Stimulated activated CD4-positive, alpha-beta T cell treated with anti-CD3 and anti-CD28 coated beads, TNF-alpha, amount 100 ng/mL, for 1 hour (primary cell): ENCODE data around the gene SCAP.
A peak's percentile ranks its signal among the peaks of the same experiment; 100 is the strongest.

Experiments
- DNase-seq, 3 donors: peaks; one replicate each; pipeline ENCODE4 v3.0.0-alpha.2; 2020; ENCODE audit warnings: low read depth in 3 of 3, low spot score in 1 of 3

SCAP gene

GRCh38 chr3:47432673-47433072, 43.1 kb downstream of the SCAP start:
- no peak for DNase-seq

GRCh38 chr3:47431225-47431624, 44.5 kb downstream of the SCAP start:
- DNase-seq, result no peak

GRCh38 chr3:47430606-47431005, 45.1 kb downstream of the SCAP start:
- DNase-seq, result no peak

- DNase-seq, result no peak
Observed at GRCh38 chr3:47429476-47430270, 46.1 kb downstream of the SCAP start.

- no peak for DNase-seq
Observed at GRCh38 chr3:47428662-47429061, 47.1 kb downstream of the SCAP start.

GRCh38 chr3:47427866-47428265, 47.9 kb downstream of the SCAP start:
- no peak for DNase-seq

GRCh38 chr3:47425959-47426358, 49.8 kb downstream of the SCAP start:
- no peak for DNase-seq

GRCh38 chr3:47425383-47425778, 50.4 kb downstream of the SCAP start:
- DNase-seq, result no peak

- no peak for DNase-seq
Observed at GRCh38 chr3:47424434-47425382, 51.0 kb downstream of the SCAP start.

- no peak for DNase-seq
Observed at GRCh38 chr3:47423548-47424145, 52.1 kb downstream of the SCAP start.

- DNase-seq, result no peak
Observed at GRCh38 chr3:47422743-47423142, 53.0 kb downstream of the SCAP start.

- no peak for DNase-seq
Observed at GRCh38 chr3:47421741-47422649, 53.7 kb downstream of the SCAP start.

- peak; percentile 66 to 78 (median 73) for DNase-seq
Observed at GRCh38 chr3:47420511-47421484, 54.9 kb downstream of the SCAP start.

GRCh38 chr3:47420044-47420430, 55.7 kb downstream of the SCAP start:
- DNase-seq, result no peak

GRCh38 chr3:47419083-47420043, 56.4 kb downstream of the SCAP start:
- DNase-seq, result no peak

GRCh38 chr3:47418167-47419082, 57.3 kb downstream of the SCAP start:
- no peak for DNase-seq

GRCh38 chr3:47416041-47416440, 59.7 kb downstream of the SCAP start:
- no peak for DNase-seq
